ENCODE results near the gene CCT7. TPM values are rescaled to one million over a fixed set of nuclear protein-coding genes. Genes with fewer than 3 reads are reported as not detected.

CCT7 gene
- total and polyA plus RNA-seq, 10 of the 15 experiments (the other 5 are each of a cell fraction or from before 2014, with no cell fraction given): 206 to 598 (median 486) TPM

GRCh38 chr2:73217160-73217559 lies 16.9 kb upstream of the CCT7 start:
- H3K9ac ChIP-seq (ENCODE audit: control insufficient read depth, insufficient read depth, low read length): no peak overlapping the region
- no TSS peak for BruUV-seq (replicated peaks)

More at GRCh38 chr2:73217160-73217559, 16.9 kb upstream of the CCT7 start:
- POLR2A ChIA-PET: interaction anchor here (1.0 kb wide), 1 partner anchor 17 kb away, joined by 3 read pairs; the partner anchor contains the start of gene CCT7
- peaks cover 3 to 9% of the 10 kb centered on the region in 2 experiments; a peak in 2 of 4 replicates for H3K36me3 ChIP-seq (ENCODE audit: control insufficient read depth in 2 of 2, insufficient read depth in 2 of 2, low read length in 1 of 2)
- in situ Hi-C loops (cut with MboI) (no loop called here), intact Hi-C loops (cut with micrococcal nuclease; ENCODE audit: unreplicated experiment) (no loop called here)
- H3K27me3 ChIP-seq (replicated peaks in 1 of 2; ENCODE audit: control insufficient read depth in 2 of 2, insufficient read depth in 2 of 2, low read length in 1 of 2): no peaks in the 10 kb centered on the region
- ATAC-seq: no peak
- WGBS (ENCODE audit: insufficient coverage, insufficient replicate concordance, low lambda C conversion rate, missing lambda C conversion rate): 92% methylated on average over 5 of the region's 5 CpGs
- H4K20me1 ChIP-seq (ENCODE audit: control insufficient read depth, insufficient read depth): no peaks in the 10 kb centered on the region
- FAIRE-seq: no peak
- CTCF ChIA-PET: interaction anchor here (1.8 kb wide), 1 partner anchor 16 kb away, joined by 7 read pairs; the partner anchor contains the start of genes CCT7 and PRADC1
- H3K79me2 ChIP-seq (ENCODE audit: control insufficient read depth, insufficient read depth, low read length): peaks cover 16% of the 10 kb centered on the region
- SMC1A ChIA-PET (ENCODE audit: uncharacterized antibody, unreplicated experiment): interaction anchor here (1.9 kb wide), 1 partner anchor 16 kb away, joined by 4 read pairs; the partner anchor contains the start of gene PRADC1
- no peak overlapping the region for H2AFZ ChIP-seq (ENCODE audit: control insufficient read depth, low read depth, low read length)
- no peak for TF ChIP-seq TCF12 (IDR thresholded peaks at IDR 0.05; ENCODE audit: low read depth, low read length)
- TF ChIP-seq CREB1 (IDR thresholded peaks at IDR 0.05; ENCODE audit: low read depth): no peak
- no peak for TF ChIP-seq ELK1 (IDR thresholded peaks at IDR 0.05; ENCODE audit: low read depth, low read length)
- TF ChIP-seq CTCF (IDR thresholded peaks at IDR 0.05 in 2 of 3, conservative IDR thresholded peaks at IDR 0.05 in 1 of 3; ENCODE audit: control insufficient read depth in 2 of 3, extremely low read depth in 1 of 3, insufficient read depth in 1 of 3, low read depth in 3 of 3, low read length in 3 of 3): no peak
- no peak for TF ChIP-seq EZH2 (IDR thresholded peaks at IDR 0.05; ENCODE audit: borderline replicate concordance, control insufficient read depth, low read depth, low read length)
- TF ChIP-seq, protein P1, sequence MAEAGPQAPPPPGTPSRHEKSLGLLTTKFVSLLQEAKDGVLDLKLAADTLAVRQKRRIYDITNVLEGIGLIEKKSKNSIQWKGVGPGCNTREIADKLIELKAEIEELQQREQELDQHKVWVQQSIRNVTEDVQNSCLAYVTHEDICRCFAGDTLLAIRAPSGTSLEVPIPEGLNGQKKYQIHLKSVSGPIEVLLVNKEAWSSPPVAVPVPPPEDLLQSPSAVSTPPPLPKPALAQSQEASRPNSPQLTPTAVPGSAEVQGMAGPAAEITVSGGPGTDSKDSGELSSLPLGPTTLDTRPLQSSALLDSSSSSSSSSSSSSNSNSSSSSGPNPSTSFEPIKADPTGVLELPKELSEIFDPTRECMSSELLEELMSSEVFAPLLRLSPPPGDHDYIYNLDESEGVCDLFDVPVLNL (IDR thresholded peaks at IDR 0.05; ENCODE audit: low read depth, low read length): no peak
- TF ChIP-seq CUX1 (IDR thresholded peaks at IDR 0.05; ENCODE audit: insufficient replicate concordance, low read depth, low read length): no peak
- TF ChIP-seq SRF (IDR thresholded peaks at IDR 0.05; ENCODE audit: low read depth in 2 of 2, low read length in 2 of 2): no peak
- no peak overlapping the region for H3K4me2 ChIP-seq (ENCODE audit: control insufficient read depth, insufficient read depth)
- H3K4me1 ChIP-seq (ENCODE audit: control insufficient read depth, insufficient read depth, low read length): peaks cover 8% of the 10 kb centered on the region
- no peaks in the 10 kb centered on the region for H3K9me3 ChIP-seq (replicated peaks; ENCODE audit: control insufficient read depth, insufficient read depth, low read length)
- no peak for DNase-seq (ENCODE audit: low read depth, low spot score)
- no peak overlapping the region for H3K4me3 ChIP-seq
- no peak overlapping the region for H3K27ac ChIP-seq (ENCODE audit: control insufficient read depth, insufficient read depth)
- RAD21 ChIA-PET (ENCODE audit: unreplicated experiment): no interaction called here
